HG03039 (cell line): Measurements from ENCODE around the gene NME4.
A peak's percentile ranks its signal among the peaks of the same experiment; 100 is the strongest.
"Not testable (repeated sequence)": the region's sequence is repeated elsewhere in the genome, so short reads cannot be mapped to it uniquely, and the experiment has no call there.

ENCODE experiments used
- ATAC-seq: cut with Tn5 transposase; IDR thresholded peaks from one replicate; pipeline ENCODE4 v1.9.1; 2021; ENCODE audit warnings: mild to moderate bottlenecking, moderate library complexity; ENCODE audit not compliant: unreplicated experiment

Gene NME4

DNA sequence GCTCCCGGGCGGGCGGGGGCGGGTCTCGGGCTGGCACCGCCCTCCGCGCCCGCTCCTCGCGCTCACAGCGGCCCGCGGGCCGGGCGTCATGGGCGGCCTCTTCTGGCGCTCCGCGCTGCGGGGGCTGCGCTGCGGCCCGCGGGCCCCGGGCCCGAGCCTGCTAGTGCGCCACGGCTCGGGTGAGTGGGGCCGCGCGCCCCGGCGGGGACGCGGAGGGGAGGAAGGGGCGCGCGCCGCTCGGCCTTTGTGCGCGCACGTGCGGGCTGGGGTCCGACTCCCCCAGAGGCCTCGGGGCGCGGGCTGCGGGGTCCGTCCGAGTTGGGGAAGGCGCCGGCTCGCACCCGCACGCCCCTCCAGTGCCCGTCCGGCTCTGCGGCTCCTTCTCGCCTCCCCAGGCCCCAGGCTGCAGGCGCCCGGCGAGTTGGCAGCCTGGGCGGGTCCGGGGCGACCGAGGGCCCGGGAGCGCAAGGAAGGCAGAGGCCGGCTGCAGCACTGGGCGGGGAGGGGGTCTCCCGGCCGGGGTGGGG, at the start of gene NME4:
Gene NME4 (plus strand): TSS at position 65 of the 527 bp plus-strand sequence. CDS start 24 bp downstream, at position 89.
- ATAC-seq: no peak

DNA sequence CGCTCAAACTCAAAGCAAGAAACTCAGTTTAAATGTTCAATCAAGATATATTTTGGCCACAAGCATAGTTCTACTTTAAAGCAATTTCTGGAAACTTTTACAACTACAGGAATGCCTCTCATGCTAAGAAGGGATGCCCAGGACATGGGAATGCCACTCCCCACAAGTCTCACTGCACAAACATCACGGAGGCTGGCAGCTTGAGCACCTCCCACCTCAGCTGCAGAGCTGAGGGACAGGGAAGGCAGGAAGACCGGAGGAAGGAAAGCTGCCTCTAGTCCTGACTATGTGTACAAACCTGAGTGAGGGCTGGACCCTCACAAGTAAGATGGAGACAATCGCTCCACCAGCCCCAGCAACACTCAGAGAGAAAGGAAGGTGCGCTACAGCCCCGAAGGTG, 49.8 kb upstream of the NME4 start:
- no peak for ATAC-seq

DNA sequence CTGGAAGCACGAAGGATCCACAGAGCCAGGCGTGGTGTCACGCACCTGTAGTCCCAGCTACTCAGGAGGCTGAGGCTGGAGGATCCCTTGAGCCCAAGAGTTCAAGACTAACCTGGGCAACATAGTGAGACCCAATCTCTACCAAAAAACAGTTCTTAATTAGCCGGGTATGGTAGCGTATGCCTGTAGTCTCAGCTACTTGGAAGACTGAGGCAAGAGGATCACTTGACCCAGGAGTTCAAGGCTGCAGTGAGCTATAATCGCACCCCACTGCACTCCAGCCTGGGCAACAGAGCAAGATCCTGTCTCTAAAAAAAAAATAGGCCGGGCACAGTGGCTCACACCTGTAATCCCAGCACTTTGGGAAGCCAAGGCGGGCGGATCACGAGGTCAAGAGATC, 48.5 kb upstream of the NME4 start:
- ATAC-seq: not testable (repeated sequence)

DNA sequence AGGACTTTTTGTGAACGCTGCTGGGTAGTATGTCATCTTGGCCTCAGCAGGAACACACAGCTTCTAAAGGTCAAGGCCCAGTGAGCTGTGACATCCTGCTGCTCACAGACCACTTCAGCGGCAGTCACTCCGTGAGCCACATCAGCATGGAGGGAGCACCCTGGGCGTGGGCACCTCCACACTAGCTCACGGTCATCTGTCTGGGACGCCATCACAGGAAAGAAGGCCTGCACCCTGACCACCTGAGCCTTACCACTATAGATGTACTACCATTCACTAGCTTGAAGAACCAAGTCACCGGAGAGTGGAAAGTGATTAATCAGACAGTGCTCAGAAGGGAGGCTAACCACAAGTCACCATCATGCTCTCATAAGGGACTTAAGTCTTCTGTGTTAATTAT, 47.8 kb upstream of the NME4 start:
- no peak for ATAC-seq

DNA sequence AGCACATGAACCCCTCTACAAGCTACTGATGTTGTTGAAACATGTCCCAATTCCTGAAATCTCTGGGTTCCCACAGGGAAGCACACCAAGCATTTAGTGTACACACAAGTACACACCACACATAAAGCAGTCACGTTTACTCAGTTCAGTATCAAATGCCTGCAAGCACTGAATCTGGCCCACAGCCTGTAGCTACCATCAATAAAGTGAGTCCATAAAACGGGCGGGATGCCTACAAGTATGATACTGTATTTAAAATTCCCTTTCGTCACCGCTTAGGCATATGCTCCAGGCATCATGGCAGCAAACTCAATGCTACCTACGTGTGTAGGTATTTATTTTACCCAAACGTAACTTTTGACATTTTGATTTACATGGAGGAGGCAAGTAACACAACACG, 46.8 kb upstream of the NME4 start:
- no peak for ATAC-seq

DNA sequence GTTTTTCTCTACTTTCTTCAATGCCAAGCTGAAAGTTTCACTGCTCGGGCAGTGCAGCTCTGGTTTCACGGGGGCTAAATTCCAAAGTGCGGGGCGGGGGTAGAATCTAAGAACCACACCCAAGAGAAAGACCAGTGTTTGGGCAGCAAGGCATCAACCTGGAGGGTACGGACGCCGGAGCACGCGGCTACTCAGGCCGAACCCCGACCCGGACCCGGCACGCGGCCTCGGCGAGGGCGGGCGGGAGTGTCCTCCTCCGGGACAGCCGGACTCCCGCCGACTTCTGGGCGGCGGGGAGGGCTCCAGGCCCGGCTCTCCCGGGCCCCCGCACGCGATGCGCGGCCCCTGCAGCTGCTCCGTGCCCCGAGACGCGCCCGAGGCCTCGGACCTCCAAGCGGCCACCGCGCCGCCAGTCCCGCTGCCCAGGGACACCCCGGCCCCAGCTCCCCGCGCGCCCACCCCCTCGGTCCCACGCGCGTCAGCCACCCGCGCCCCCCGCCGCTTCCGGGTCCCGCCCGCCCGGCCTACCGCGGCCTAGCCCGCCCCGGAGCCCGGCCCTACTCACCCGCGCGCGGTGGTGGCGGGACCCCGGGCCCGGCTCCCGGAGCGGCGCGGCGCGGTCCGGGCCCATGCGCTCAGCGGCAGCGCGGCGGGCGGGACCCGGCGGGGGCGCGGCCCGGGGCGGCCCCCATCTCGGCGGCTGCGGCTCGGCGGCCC, 45.0 kb upstream of the NME4 start:
- peak; percentile 22 for ATAC-seq

DNA sequence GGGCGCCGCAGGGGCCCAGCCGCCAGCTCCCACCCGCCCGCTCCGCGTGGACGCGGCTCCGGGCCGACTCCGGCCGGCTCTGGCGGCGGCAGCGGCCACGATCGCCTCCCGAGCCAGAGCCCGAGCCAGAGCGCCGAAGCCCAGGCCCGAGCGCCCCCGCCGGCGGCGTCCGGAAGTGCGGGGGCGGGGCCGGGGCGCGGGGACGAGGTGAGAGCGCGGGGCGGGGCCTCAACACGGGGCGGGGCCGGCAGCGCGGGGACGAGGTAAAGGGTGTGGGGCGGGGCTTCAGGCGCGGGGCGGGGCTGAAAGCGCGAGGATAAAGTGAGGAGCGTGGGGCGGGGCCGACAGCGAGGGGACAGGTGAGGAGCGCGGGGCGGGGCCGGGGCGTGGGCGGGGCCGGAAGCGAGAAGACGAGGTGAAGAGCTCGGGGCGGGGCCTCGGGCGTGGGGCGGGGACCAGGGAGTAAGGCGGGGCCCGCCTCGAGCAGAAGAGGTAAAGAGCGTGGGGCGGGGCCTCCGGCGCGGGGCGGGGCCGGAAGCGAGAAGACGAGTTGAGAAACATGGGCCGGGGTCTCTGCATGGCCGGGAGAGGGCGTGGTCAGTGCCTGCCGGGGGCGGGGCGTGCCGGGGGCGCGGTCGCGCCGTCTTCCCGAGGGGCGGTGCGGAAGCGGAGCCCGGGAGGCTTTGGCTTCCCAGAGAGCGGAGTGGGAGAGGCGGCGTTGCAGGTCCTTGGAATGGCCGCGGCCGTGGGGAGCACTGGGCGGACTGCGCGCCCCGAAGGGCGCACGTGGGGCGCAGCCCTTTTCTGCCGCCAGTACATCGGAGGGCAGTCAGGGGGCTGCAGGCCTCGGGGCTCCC, 44.2 kb upstream of the NME4 start, which contains the start of gene AXIN1:
Gene AXIN1 (minus strand): TSS at position 177 of the 857 bp plus-strand sequence. CDS start 5,698 bp downstream, outside the sequence.
- peak; percentile 64 for ATAC-seq

DNA sequence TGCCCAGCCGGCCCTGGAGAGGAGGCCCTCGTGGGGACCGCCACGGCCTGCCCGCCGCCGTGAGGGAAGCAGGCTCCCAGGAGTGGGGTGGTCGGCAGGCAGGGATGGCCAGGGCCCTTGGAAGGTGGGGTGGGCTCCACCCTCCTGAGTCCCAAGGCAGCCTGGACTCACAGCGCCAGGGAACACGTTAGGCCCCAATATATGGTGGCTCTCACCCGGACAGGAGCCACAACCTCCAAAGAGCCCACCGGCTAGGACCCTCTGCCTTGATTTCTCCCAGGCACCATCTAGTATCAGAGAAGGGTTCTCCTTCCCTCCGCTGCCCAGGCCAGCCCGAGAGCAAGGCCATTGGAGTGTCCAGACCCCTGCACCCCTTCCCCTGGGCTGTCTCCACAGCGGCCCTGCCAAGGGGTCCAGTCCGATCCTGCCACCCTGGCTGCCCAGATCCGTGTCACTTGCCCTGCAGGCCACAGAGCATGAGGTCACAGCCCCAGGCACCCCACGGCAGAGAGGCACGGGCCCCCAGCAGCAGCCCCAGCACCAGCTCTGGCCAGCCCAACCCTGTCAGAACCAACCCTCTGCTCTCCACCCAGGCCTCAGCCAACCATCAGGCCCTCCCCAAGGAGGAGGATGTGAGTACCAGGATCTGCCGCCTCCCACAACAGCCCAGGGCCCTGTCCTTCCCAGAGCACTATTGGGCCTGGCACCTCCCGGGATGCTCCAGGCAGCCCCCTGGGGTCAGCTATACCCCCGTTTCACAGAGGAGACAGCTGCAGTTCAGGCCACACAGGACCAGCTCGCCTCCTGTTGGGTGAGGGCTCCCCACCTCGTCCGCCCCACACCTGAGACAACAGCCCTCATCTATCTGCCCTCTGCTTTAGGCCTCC, 43.4 kb upstream of the NME4 start:
- ATAC-seq: no peak

DNA sequence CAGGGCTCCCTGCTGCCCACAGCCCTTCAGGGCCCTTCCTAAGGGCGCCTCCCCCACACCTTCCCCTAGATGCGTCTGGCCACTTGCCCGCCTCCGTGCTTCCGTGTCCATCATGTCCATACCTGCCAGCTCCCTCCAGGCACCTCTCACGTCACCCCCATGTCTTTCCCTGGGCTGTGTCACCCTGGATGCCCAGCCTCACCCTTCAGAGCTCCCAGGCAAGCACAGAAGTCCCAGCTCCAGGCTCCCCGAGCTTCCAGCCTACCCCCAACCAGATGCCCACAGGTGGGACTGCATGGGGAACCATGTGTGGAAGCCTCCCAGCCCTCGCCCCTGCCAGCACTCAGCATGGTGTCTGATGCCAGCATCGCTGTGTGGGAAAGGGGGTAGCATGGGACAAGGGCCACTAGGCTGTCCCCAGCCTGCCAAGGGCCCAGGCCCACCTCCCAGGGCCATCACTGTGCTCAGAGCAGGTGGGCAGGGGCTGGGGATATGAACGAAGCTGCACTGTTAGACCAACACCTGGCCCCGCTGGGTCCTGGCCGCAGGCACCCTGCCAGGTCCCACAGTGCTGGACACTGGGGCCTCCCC, 42.6 kb upstream of the NME4 start:
- ATAC-seq: no peak

DNA sequence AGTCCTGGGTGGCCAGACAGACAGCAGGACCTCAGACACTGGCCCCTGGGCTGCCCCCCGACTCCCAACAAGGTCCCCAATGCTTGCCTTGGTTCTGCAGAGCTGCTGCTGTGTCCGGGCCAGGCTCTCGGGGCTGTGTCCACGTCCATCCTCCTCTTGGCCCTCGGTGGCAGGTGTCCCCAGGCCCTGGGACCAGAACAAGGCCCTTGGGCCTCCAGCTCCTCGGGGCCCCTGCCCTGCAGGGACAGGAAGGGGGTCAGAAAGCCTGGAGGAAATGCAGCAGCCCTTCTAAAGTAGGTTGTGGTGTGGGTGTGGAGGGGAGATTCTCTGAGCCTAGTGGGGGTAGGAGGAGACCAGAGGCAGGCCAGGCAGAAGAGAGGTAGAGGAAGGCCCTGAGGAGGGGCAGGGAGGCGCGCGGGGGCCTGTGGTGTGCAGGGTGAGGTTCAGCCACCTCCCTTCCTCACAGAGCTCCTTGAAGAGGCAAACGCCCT, 42.0 kb upstream of the NME4 start:
- no peak for ATAC-seq

DNA sequence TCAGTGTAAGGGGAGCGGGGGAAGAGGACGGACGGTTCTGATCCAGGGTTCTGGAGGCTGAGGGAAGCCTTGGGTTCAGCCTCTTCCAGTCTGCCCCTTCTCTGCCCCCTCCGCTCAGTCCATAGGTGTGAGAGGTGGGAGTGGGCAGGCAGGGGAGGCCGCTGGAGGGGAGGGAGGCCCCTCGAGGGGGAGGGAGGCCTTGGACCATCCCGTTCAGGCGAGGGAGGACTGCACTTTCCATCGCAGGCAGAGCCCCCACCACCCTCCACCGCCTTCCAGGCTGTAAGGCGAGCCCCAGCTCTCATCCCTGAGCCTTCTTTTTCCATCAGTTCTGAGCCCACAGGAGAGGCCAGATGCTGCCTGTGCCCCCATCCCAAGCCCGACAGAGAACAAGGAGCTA, 40.3 kb upstream of the NME4 start:
- no peak for ATAC-seq

DNA sequence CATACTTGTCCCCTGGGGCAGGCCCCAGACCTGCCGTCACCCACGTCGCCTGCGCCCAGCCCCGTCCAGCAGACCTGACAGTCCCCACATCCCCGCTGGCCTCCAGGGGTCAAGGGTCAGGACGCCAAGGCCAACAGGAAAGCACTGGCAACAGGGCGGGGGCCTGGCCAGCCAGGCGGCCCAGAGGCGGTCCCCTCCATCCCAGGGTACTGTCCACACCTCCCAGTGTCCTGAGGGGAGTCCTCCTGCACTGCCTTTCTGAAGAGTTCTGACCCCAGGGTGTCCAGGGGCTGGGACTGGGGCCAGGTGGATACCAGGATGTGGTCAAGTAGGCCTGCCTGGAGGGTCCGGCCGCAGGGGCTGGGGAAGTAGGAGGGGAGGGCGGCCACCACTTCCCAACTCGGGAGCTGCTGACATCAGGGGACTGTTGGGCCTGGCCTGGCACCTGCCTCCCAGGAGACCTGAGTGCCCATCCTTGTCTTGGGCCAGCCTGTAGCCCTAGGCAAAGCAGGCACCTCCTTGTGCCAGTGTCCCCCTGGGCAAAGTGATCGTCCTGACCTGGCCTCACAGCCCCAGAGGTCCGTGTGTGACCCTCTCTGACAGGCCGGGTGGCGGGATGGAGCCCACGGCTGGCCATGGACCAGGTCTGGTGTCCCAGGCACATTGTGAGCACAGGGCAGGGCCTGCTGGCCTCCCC, 37.8 kb upstream of the NME4 start:
- no peak for ATAC-seq

DNA sequence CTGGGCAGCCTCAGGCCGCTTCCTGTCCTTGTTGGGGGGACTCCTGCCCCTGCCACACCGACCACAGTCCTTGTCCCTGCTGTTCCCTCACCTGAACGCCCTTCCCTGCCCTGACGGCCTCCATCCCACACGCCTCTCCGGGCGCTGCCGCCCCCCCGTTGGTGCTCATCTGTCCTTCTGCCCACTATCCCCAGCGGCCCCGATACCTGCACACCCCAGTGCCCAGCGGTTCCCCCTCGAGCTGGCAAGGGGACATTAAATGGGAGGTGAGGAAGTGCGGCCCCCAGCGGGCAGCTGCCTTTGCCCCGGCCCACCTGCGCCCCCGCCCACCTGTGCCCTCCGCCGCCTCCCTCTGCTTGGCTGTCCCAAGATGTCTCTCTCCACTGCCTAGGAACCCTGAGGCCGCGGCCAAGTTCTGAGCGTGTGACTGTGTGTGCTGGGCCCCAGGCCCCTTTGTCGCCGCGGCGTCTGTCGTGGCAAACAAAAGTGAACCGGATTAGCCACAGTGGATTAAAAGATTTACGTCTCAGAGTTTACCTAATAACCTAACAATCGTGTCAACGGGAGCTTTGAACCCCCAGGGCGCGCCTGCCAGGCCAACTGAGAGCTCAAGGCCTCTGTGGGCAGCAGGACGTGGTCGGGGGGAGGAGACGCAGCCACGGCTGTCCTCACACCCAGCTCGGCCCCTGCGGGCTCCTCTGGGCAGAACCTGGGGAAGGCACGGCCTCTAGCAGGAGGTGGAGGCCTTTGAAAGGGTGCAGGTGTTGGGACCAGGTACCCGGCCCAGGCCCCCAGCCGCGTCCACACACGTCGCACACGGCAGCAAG, 36.9 kb upstream of the NME4 start:
- ATAC-seq: no peak

DNA sequence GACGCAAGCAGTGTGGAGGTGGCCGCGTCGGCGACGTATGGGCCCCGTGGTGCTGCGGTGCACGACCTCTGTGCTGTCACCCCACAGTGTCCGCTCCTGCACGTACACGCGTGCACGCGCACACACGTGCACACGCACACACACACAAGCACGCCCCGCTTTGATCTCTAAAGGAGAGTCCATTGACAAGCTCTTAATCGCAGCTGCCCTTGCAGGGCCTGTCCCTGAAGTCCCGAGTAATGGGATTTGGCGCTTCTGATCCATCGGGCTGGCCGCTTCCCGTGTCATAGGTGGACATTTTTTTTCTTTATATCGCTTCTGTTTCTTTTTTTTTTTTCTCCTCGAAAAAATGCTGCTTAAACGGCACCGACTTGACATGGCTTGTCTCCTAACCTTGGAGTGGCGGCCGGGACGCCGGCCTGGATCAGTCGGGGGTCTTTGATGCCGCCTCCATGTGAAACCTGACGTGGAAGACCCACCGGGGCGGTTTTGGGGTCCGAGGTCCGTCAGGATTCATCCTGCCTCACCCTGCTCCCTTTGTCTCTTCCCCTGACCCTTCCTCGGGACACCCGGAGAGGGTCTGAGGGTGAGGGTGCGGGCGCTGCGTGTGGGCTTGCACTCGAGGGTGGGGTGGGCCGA, 36.2 kb upstream of the NME4 start:
- no peak for ATAC-seq

DNA sequence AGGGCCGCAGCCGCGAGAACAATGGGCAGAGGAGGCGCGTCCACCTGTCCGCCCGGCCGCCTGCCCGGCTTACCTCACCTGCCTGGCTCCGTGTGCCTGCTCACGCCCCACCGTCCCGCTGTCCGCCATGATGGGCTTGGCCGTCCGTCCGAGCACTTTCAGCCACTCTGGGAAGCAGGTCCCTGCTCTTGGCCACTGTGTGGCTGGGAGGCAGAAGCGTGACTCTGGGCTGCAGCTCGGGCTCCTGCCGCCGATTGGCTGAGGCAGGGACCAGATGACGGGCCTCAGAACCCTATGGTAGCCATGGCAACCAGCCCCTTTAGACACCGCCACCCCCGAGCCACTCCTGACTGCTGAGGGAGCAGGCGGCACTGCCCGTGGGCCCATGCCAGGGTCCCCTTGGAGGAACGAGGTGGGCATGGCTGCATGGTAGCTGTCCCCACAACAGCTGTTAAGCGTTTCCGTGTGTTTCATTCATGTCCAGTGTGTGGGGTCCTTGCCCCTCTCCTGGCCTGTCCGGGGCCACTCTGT, 35.6 kb upstream of the NME4 start:
- ATAC-seq: no peak

DNA sequence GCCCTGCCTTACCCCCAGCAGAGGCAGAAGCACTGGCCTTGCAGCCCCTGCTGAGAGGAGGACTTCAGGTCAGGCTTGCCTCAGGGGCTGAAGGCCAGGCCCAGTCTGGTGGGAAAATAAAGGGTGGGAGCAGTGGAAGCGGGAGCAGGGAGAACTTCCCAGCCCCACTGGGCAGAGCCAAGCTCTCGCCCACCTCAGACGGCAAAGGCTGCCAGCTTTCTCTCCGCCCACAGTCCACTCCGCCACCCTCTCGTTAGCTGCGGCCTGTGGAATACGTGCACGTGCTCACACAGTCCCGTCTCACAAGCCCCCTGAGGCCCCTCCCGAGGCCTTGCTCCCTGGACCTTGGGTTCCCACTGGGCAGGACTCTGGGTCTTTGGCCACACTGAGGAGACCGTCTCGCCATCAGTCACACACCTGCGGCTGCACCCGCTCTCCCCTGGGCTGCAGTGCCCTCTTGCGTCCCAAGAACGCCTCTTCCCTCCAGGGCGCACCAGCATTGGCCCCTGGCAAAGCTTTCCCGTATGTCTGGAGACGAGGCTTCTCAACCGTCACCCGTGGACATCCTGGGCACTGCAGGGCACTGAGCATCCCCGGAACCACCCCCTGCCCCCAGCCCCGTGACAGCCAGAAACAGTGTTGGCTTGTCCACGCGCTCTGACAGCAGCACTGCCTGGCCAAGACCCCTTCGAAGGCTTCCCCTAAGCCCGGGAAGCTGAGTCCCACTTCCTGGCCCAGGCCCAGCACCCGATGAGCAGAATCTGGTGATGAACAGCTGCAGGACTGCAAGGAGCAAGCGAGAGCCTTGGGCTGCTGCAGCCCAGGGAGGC, 34.9 kb upstream of the NME4 start:
- no peak for ATAC-seq

DNA sequence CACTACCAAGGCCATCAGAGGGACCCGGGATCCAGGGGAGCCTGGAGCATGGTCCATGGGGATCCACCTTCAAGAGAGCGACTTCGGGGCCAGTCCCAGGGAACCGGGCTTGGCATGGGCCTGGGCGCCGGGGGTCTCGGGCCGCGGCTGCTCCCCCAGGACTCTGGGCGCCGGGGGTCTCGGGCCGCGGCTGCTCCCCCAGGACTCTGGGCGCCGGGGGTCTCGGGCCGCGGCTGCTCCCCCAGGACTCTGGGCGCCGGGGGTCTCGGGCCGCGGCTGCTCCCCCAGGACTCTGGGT, 34.3 kb upstream of the NME4 start:
- ATAC-seq: not testable (repeated sequence)
